HG02885 (cell line): ENCODE results near the gene AQP1.

Experiments used
- ATAC-seq: cut with Tn5 transposase; IDR thresholded peaks from one replicate; pipeline ENCODE4 v1.9.1; 2021; ENCODE audit warnings: mild to moderate bottlenecking; ENCODE audit not compliant: unreplicated experiment, poor library complexity

Gene AQP1

GRCh38 chr7:30911561-30911969 is at the start of gene AQP1:
Gene AQP1, plus strand, starts transcription at chr7:30911853. Its CDS starts 57 bp downstream, at chr7:30911910.
- ATAC-seq, result no peak

- no peak for ATAC-seq
These were observed 48.5 kb upstream of the AQP1 start for GRCh38 chr7:30862995-30863705.

GRCh38 chr7:30863706-30864035 is 48.0 kb upstream of the AQP1 start:
- no peak for ATAC-seq

GRCh38 chr7:30864101-30864500 is 47.6 kb upstream of the AQP1 start:
- no peak for ATAC-seq

GRCh38 chr7:30865076-30865475 is 46.6 kb upstream of the AQP1 start:
- ATAC-seq, result no peak

GRCh38 chr7:30865821-30866220 is 45.8 kb upstream of the AQP1 start:
- ATAC-seq, result no peak

- no peak for ATAC-seq
These were observed 44.7 kb upstream of the AQP1 start for GRCh38 chr7:30866939-30867338.

GRCh38 chr7:30867483-30867882 is 44.2 kb upstream of the AQP1 start:
- ATAC-seq, result no peak

- no peak for ATAC-seq
These were observed 41.6 kb upstream of the AQP1 start for GRCh38 chr7:30869794-30870611.

GRCh38 chr7:30870821-30871518 is 40.7 kb upstream of the AQP1 start:
- ATAC-seq, result no peak

GRCh38 chr7:30871655-30872054 is 40.0 kb upstream of the AQP1 start:
- no peak for ATAC-seq

- ATAC-seq, result no peak
These were observed 38.4 kb upstream of the AQP1 start for GRCh38 chr7:30873207-30873606.

- ATAC-seq, result no peak
These were observed 38.0 kb upstream of the AQP1 start for GRCh38 chr7:30873656-30874055.

- no peak for ATAC-seq
These were observed 36.9 kb upstream of the AQP1 start for GRCh38 chr7:30874656-30875302.

GRCh38 chr7:30877015-30877769 is 34.5 kb upstream of the AQP1 start:
- ATAC-seq, result no peak

- ATAC-seq, result no peak
These were observed 33.7 kb upstream of the AQP1 start for GRCh38 chr7:30877993-30878392.

- no peak for ATAC-seq
These were observed 32.2 kb upstream of the AQP1 start for GRCh38 chr7:30879139-30880124.

- ATAC-seq, result no peak
These were observed 31.4 kb upstream of the AQP1 start for GRCh38 chr7:30880125-30880720.
